Measurements from ENCODE around the gene IFNL1. TPM values are rescaled to one million over a fixed set of nuclear protein-coding genes. Genes with fewer than 3 reads are reported as not detected.

IFNL1 gene
- total RNA-seq, 6 donors from 2014 or later: not detected

DNA sequence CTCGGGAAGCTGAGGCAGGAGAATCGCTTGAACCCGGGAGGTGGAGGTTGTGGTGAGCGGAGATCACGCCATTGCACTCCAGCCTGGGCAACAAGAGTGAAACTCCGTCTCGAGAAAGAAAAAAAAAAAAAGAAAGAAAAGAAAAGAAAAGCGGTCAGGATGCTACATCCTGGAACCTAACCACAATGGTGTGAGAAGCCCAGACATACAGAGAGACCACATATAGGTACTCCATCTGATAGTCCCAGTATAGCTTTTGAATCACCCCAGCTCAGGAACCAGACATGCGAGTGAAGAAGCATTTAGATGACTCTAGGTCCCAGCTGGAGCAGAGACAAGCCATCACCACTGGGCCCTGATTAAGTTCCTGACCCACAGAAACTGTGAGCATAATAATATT lies 3.2 kb downstream of the IFNL1 start:
- 82 to 90% methylated on average over 9 of the region's 9 CpGs for WGBS, 2 donors
- Histone ChIP-seq H3K36me3 (no peaks in the 10 kb centered on the region), H3K4me3 (no peak overlapping the region), H3K27me3 (no peaks in the 10 kb centered on the region), H3K27ac (no peak overlapping the region), H3K9me3 (no peaks in the 10 kb centered on the region), H3K4me1 (no peaks in the 10 kb centered on the region)
- DNase-seq (no peak), ATAC-seq (ENCODE audit: low FRiP score in 2 of 2) (no peak)
- no peak for TF ChIP-seq POLR2A (IDR thresholded peaks at IDR 0.05)
- no peak for TF ChIP-seq EP300 (IDR thresholded peaks at IDR 0.05)
- no peak for TF ChIP-seq CTCF (IDR thresholded peaks at IDR 0.05)
- TF ChIP-seq POLR2AphosphoS5 (IDR thresholded peaks at IDR 0.05): no peak

DNA sequence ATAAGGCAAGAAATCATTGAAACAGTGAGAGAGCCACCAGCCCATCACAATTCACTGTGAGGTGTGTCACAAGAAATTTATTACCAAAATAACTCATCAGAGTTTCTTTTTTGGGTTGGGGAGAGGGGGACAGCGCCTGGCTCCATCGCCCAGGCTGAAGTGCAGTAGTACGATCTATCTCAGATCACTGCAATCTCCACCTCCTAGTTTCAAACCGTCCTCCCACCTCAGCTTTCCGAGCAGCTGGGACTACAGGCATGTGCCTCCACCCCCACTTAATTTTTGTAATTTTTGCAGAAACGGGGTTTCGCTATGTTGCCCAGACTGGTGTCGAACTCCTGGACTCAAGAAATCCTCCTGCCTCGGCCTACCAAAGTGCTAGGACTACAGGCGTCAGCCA lies 3.6 kb downstream of the IFNL1 start:
- DNase-seq: no peak
- H3K27me3 ChIP-seq: no peaks in the 10 kb centered on the region
- no peaks in the 10 kb centered on the region for H3K9me3 ChIP-seq
- H3K4me3 ChIP-seq: no peak overlapping the region
- no peaks in the 10 kb centered on the region for H3K36me3 ChIP-seq
- ATAC-seq (ENCODE audit: low FRiP score in 2 of 2): no peak
- TF ChIP-seq CTCF (IDR thresholded peaks at IDR 0.05): no peak
- TF ChIP-seq EP300 (IDR thresholded peaks at IDR 0.05): no peak
- no peak for TF ChIP-seq POLR2A (IDR thresholded peaks at IDR 0.05)
- TF ChIP-seq POLR2AphosphoS5 (IDR thresholded peaks at IDR 0.05): no peak
- 94 to 95% methylated on average over 10 of the region's 10 CpGs for WGBS, 2 donors
- H3K4me1 ChIP-seq: no peaks in the 10 kb centered on the region
- no peak overlapping the region for H3K27ac ChIP-seq

GRCh38 chr19:39301021-39301420 lies 4.8 kb downstream of the IFNL1 start:
- TF ChIP-seq POLR2AphosphoS5 (IDR thresholded peaks at IDR 0.05) (no peak), CTCF (IDR thresholded peaks at IDR 0.05) (no peak), POLR2A (IDR thresholded peaks at IDR 0.05) (no peak), EP300 (IDR thresholded peaks at IDR 0.05) (no peak)
- H3K36me3 ChIP-seq: no peaks in the 10 kb centered on the region
- 81 to 82% methylated on average over 4 of the region's 4 CpGs for WGBS, 2 donors
- H3K27me3 ChIP-seq: no peaks in the 10 kb centered on the region
- no peaks in the 10 kb centered on the region for H3K4me1 ChIP-seq
- H3K9me3 ChIP-seq: no peaks in the 10 kb centered on the region
- DNase-seq: no peak
- ATAC-seq (ENCODE audit: low FRiP score in 2 of 2): no peak
- no peak overlapping the region for H3K4me3 ChIP-seq
- H3K27ac ChIP-seq: no peak overlapping the region

DNA sequence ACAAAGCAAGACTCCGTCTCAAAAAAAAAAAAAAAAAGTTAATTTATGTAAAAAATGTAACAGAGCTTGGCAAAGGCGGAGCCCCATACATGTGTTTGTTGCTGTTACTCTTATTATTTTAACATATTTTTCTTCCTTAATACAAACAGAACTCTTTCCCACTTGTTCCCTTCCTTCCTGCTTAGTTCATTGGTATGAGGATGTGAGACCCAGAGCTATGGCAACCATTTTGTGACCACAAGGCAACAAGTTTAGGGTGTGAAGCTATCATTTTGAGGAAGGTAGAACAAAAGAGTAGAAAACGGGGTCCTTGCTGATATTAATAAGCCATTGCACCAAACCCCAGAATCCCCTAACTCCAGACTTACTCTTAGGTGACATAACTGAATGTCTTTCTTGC lies 5.4 kb downstream of the IFNL1 start:
- DNase-seq (no peak), ATAC-seq (ENCODE audit: low FRiP score in 2 of 2) (no peak)
- WGBS, 2 donors: 81 to 87% methylated on average over 3 of the region's 3 CpGs
- H3K27me3 ChIP-seq: no peaks in the 10 kb centered on the region
- no peak overlapping the region for H3K27ac ChIP-seq
- no peaks in the 10 kb centered on the region for H3K9me3 ChIP-seq
- H3K4me1 ChIP-seq: no peaks in the 10 kb centered on the region
- no peaks in the 10 kb centered on the region for H3K36me3 ChIP-seq
- no peak overlapping the region for H3K4me3 ChIP-seq
- TF ChIP-seq POLR2AphosphoS5 (IDR thresholded peaks at IDR 0.05): no peak
- TF ChIP-seq EP300 (IDR thresholded peaks at IDR 0.05): no peak
- TF ChIP-seq CTCF (IDR thresholded peaks at IDR 0.05): no peak
- TF ChIP-seq POLR2A (IDR thresholded peaks at IDR 0.05): no peak

GRCh38 chr19:39303373-39304184 lies 7.4 kb downstream of the IFNL1 start:
- TF ChIP-seq CTCF (IDR thresholded peaks at IDR 0.05) (no peak), EP300 (IDR thresholded peaks at IDR 0.05) (no peak), POLR2AphosphoS5 (IDR thresholded peaks at IDR 0.05) (no peak), POLR2A (IDR thresholded peaks at IDR 0.05) (no peak)
- ATAC-seq (ENCODE audit: low FRiP score in 2 of 2) (peak in 1 of 2 donors; percentile 66), DNase-seq (no peak)
- peaks cover 0 to 11% (median 3%) of the 10 kb centered on the region in 4 donors for H3K27me3 ChIP-seq
- H3K27ac ChIP-seq: no peak overlapping the region
- WGBS, 2 donors: 49 to 53% methylated on average over 10 of the region's 10 CpGs
- no peak overlapping the region for H3K4me3 ChIP-seq
- no peaks in the 10 kb centered on the region for H3K9me3 ChIP-seq
- peaks cover 0 to 15% (median 6%) of the 10 kb centered on the region in 4 donors for H3K4me1 ChIP-seq
- H3K36me3 ChIP-seq: no peaks in the 10 kb centered on the region
